ENCODE data around the gene CEMP1. TPM values are rescaled to one million over a fixed set of nuclear protein-coding genes. Genes with fewer than 3 reads are reported as not detected.
"Not testable (repeated sequence)": the region's sequence is repeated elsewhere in the genome, so short reads cannot be mapped to it uniquely, and the experiment has no call there.

Gene CEMP1
- total RNA-seq, 1 donor from 2014 or later: not detected

- DNase-seq; intact Hi-C loops (cut with DNase I); ATAC-seq (ENCODE audit: poor library complexity): not testable (repeated sequence)
These were observed 8.1 kb upstream of the CEMP1 start for GRCh38 chr16:2539192-2539844.

DNA sequence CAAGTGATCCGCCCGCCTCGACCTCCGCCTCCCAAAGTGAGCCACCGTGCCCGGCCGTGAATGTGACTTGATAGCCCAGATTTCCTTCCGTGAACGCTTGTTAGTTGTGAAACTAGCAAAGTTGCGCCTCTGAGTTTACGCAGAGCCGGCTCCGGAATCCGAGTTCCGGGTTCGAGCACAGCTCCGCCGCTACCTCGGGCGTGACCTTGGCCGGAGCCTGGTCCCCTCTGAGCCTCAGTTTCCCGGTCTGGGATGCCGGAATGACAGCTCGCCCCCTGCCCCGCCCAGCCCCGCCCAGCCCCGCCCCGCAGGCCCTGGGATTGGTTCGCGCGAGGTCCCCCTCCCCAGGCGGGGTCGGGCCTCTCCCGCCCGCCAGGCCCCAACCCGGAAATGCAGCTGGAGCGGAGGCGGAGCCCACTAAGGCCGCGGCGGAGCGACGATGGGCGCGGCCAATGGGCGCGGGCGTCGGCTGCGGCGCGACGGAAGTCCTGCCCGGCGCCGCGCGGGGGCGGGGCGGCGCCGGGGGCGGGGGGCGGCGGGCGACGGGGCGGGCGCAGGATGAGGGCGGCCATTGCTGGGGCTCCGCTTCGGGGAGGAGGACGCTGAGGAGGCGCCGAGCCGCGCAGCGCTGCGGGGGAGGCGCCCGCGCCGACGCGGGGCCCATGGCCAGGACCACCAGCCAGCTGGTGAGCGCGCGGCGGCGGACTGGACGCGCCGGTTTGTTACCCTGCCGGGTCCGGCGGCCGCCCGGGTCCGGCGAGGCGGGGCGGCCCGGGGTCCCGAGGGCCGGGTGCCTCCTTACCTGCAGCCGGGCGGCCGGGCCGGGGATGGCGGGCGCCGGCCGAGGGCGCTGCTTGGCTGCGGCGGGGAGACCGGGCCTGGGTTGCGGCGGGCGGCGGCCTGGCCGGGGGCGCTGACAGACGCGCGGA is 6.5 kb upstream of the CEMP1 start, which contains the start of gene PDPK1:
TSS of gene PDPK1 (plus strand) at position 571 of the 929 bp plus-strand sequence. CDS start at position 663, 92 bp downstream.
- DNase-seq (peak; percentile 96), ATAC-seq (ENCODE audit: poor library complexity) (peak; percentile 94)
- intact Hi-C loops (cut with DNase I): no loop called here

GRCh38 chr16:2535625-2536013 is 4.4 kb upstream of the CEMP1 start:
- DNase-seq (peak; percentile 46), ATAC-seq (ENCODE audit: poor library complexity) (no peak)
- intact Hi-C loops (cut with DNase I): no loop called here

GRCh38 chr16:2534335-2534734 is 3.1 kb upstream of the CEMP1 start:
- ATAC-seq (ENCODE audit: poor library complexity); intact Hi-C loops (cut with DNase I): not testable (repeated sequence)

GRCh38 chr16:2533912-2534311 is 2.7 kb upstream of the CEMP1 start:
- intact Hi-C loops (cut with DNase I): no loop called here
- no peak for ATAC-seq (ENCODE audit: poor library complexity)
- peak; percentile 34 for DNase-seq

More at GRCh38 chr16:2534335-2534734, 3.1 kb upstream of the CEMP1 start:
- not testable (repeated sequence) for DNase-seq

- intact Hi-C loops (cut with DNase I); ATAC-seq (ENCODE audit: poor library complexity): not testable (repeated sequence)
- DNase-seq: peak; percentile 43
These were observed 2.0 kb upstream of the CEMP1 start for GRCh38 chr16:2533142-2533755.

GRCh38 chr16:2532494-2533141 is 1.4 kb upstream of the CEMP1 start:
- DNase-seq (peak; percentile 69), ATAC-seq (ENCODE audit: poor library complexity) (peak; percentile 32)
- intact Hi-C loops (cut with DNase I): no loop called here

DNA sequence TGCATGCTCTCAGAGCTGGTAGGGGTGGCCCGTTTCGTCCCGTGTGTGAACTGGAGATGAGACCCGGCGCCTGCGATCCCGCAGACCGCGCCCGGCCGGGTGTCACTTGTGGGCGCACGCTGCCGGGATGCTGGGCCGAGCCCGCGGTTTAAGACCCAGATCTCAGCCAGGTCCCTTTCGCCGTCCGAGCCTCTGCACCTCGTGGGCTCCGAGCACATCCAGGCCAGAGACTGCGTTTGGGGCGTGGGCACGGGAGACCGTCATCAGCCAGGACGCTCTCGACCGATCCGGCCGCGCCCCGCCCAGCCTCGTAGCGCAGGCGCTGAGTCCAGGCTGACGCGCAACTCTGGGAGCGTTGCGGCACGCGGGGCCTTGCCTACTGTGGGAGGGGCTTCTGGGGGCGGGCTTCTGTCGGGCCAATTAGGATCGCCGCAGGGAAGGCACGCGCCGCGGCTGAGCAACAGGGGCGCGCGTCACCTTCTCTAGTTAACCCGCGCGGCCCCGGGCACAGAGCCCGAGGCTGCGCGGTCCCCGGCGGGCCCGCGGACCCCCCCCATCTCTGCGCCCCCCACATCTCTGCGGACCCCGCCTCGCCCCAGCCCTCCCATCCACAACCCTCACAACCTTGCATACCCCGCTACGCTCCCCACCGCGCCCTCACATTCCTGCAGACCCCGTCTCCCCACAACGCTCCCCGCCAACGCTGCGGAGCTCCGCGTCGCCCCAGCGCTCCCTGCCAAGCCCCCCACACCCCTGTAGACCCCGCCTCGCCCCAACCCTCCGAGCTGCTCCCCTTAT is 687 bp upstream of the CEMP1 start:
- intact Hi-C loops (cut with DNase I): no loop called here
- DNase-seq: peak; percentile 99
- ATAC-seq (ENCODE audit: poor library complexity): peak; percentile 95

- no peak for ATAC-seq (ENCODE audit: poor library complexity)
- DNase-seq: no peak
- intact Hi-C loops (cut with DNase I): no loop called here
These were observed 434 bp downstream of the CEMP1 start for GRCh38 chr16:2530629-2531318.

DNA sequence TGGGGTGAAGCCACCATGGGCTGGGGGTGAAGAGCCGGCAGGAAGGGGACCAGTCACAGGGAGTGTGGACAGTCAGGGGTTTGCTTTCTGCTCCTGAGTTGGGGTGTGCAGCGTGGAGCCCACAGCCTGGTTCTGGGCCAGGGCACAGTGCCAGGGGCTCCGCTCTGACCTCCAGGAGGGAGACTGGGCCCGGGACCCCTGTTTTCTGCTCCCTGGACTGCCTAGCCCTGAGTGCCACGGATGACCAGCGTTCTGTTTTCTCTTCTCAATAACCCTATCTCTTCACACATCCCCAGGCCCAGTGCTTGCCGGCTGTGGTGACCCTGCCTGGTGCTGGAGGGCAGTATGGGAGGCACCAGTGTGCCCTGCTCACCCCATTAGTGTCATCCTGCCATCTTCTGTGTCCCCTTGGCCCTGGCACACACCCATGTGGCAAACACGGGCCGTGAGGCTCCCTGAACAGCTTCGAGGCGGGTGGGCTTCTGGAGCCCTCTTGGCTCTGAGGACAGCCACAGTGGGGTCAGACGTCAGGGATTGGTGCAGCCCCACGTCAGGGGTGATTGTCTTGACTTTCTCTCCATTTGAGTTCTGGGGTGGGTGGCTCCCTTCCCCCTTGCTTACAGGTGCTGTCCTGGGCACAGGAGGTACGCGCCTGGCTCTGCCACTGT is 1.1 kb downstream of the CEMP1 start:
- ATAC-seq (ENCODE audit: poor library complexity) (no peak), DNase-seq (peak; percentile 39)
- intact Hi-C loops (cut with DNase I): no loop called here

DNA sequence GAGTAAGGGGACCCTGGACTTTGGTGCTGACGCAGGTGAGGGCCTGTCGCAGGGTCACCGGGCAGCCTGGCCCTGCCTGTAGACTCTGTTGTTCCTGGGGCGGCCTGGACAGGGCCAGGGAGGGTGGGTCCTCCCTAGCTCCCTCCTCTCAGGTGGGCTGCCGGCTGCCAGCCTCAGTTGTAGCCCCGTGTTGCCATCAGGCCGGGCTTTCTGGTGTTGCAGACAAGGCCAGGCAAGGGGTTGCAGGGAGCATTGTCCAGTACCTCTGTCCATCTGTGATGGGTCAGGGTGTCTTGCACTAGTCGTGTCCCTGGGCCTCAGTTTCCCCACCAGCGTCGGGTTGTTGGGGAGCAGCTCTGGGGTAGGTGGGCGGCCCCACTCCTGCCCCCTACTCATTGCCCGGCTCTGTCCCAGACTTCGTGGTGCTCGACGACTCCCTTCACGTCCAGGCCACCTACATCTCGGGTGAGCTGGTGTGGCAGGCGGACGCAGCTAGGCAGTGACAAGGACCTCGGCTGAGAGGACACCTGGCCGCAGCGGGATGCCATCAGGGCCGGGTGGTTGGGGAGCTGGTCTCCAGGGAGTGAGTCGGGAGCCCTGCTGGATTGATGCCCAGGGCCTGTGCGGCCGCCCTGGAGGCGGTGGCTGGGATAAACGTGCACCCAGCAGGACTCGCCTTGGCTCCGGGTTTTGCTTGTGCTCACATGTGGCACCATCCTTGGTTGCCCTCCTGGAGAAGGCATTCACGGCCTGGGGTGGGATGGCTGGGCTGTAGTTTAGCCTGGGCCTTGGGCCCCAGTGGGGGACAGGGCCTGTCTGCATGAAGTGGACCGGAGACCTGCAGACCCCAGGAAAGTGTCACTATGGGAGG is 1.9 kb downstream of the CEMP1 start:
- DNase-seq: peak; percentile 44
- intact Hi-C loops (cut with DNase I): no loop called here
- no peak for ATAC-seq (ENCODE audit: poor library complexity)

DNA sequence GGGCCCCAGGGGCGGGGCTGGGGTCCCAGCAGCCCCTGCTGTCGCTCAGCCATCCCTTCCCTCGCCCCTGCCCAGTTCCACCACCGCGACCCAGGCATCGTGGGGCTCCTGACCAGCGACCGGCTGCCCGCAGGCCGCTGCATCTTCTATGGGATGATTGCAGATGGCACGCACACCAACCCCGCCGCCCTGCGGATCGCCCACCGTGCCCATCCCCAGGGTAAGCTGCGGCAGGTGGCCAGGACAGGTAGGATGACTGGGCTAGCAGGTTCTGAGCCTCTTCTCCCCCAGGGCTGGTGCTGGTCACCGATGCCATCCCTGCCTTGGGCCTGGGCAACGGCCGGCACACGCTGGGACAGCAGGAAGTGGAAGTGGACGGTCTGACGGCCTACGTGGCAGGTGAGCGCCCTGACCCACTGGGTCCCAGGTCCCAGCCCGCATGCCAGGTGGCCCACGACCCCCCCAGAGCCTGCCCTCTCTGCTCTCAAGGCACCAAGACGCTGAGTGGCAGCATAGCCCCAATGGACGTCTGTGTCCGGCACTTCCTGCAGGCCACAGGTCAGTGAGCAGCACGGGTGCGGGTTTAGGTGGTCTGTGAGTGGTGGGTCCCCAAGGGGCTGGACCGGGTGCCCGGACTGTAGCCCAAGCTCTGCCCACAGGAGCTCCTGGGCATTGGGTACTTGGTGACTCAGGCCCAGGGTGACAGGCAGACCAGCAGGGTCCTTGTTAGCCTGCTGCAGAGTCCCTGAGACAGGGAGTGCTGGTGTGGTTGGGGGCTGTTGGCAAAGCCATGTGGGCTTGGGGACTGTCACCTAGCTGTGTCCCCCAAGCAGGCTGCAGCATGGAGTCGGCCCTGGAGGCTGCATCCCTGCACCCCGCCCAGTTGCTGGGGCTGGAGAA is 2.8 kb downstream of the CEMP1 start:
- DNase-seq (peak; percentile 30), ATAC-seq (ENCODE audit: poor library complexity) (no peak)
- intact Hi-C loops (cut with DNase I): no loop called here

- DNase-seq (peak; percentile 31), ATAC-seq (ENCODE audit: poor library complexity) (no peak)
- intact Hi-C loops (cut with DNase I): no loop called here
These were observed 3.5 kb downstream of the CEMP1 start for GRCh38 chr16:2527784-2528100.

DNA sequence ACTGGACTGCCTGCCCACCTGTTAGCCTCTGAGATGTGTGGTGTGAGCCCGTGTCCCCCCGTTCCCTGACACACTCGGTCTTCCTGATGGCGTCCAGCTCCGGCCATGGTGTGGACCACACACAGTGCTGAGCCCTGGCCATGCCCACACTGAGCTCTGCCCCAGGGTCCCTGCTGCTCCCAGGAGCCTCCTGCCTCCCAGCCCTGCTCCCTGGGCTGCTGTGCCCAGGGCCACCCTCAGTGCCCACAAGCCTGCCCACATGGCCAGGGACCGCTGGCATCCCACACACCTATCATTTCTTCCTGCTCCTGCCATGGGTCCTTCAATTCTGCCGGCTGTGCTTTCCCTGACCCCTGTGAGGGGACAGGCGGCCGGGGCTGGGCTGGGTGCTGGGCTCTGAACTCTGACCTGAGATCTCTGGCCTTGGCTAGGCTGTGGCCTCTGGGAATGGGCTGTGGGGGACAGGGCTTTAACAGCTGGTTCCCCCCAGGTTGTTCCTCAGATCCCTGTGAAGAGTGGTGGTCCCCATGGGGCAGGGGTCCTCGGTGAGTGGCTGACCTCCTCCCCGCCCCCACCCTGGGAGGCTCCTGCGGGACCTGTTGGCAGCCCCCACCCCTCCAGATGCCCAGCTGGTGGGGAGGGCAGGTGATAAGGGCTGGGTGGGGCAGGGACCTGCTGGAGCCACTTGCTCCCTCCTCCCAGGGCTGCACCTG is 4.0 kb downstream of the CEMP1 start:
- peak; percentile 34 for DNase-seq
- intact Hi-C loops (cut with DNase I): no loop called here
- no peak for ATAC-seq (ENCODE audit: poor library complexity)

DNA sequence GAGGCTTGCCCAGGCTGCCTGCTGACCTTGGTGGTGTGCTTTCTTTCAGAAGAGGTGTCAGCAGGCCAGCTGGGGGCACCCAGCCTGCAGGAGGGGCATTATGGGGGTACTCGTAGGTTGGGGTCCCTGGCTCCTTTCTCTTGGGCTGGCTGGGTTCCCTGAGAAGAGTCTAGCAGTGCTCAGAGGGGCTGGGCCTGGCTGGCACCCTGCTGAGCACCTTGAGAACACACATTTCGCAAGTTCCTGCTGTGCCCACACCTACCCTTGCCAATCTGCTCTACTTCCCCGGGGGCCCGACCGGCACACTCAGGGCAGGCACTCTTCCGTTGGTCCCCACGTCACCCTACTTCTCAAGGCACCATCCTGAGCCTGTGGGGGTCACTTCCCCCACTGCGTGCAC is 5.1 kb downstream of the CEMP1 start:
- ATAC-seq (ENCODE audit: poor library complexity) (no peak), DNase-seq (peak; percentile 26)
- intact Hi-C loops (cut with DNase I): no loop called here

Measured in Right ventricle myocardium superior (tissue), 1 donor.